Lung (tissue), 12 donors: Measurements from ENCODE around the gene UAP1L1. TPM values are rescaled to one million over a fixed set of nuclear protein-coding genes. Genes with fewer than 3 reads are reported as not detected.

Experiments used
- ATAC-seq: fragments of 200-7000 bp; cut with Tn5 transposase; one replicate; pipeline ENCODE4 v1.9.1; 2020; ENCODE audit warnings: moderate number of reproducible peaks; ENCODE audit not compliant: insufficient read depth, low FRiP score
- DNase-seq, 3 donors: peaks; one replicate each; pipeline ENCODE4 v3.0.0-alpha.2; 2013 to 2017
- H3K27ac ChIP-seq, 2 donors: one replicate each; pipeline ENCODE4 v1.5.1; 2013; ENCODE audit warnings: mild to moderate bottlenecking in 2 of 2, moderate library complexity in 2 of 2, control low read depth in 1 of 2, inconsistent platforms in 1 of 2, low read depth in 1 of 2, low read length in 1 of 2
- H3K27me3 ChIP-seq, 3 donors: one replicate each; pipeline ENCODE4 v1.5.1; 2013; ENCODE audit warnings: low read length in 2 of 3; ENCODE audit not compliant: control insufficient read depth in 3 of 3, insufficient read depth in 3 of 3
- H3K36me3 ChIP-seq, 4 donors: one replicate each; pipeline ENCODE4 v1.5.1; 2013; ENCODE audit warnings: low read length in 4 of 4, mild to moderate bottlenecking in 1 of 4, moderate library complexity in 1 of 4; ENCODE audit not compliant: control insufficient read depth in 4 of 4, insufficient read depth in 4 of 4
- H3K4me1 ChIP-seq, 5 donors: one replicate each; pipeline ENCODE4 v1.5.1; 2013; ENCODE audit warnings: low read length in 5 of 5, mild to moderate bottlenecking in 2 of 5, moderate library complexity in 1 of 5; ENCODE audit not compliant: control insufficient read depth in 5 of 5, insufficient read depth in 5 of 5
- H3K4me3 ChIP-seq: one replicate; pipeline ENCODE4 v1.5.1; 2013; ENCODE audit warnings: mild to moderate bottlenecking, control low read depth, moderate library complexity
- H3K9ac ChIP-seq, 2 donors: one replicate each; pipeline ENCODE4 v1.5.1; 2013; ENCODE audit warnings: low read length in 2 of 2, control low read depth in 1 of 2; ENCODE audit not compliant: insufficient read depth in 1 of 2
- H3K9me3 ChIP-seq, 4 donors: one replicate each; pipeline ENCODE4 v1.5.1; 2013; ENCODE audit warnings: low read length in 3 of 4, mild to moderate bottlenecking in 1 of 4, moderate library complexity in 1 of 4; ENCODE audit not compliant: control insufficient read depth in 4 of 4, insufficient read depth in 3 of 4
- WGBS, 2 donors: extraction: QIAGEN DNeasy Blood & Tissue Kit; methylation state at CpG; one replicate each; pipeline ENCODE4 v1.1.7; 2013; 5-methylcytosine and 5-hydroxymethylcytosine counted together
- polyA plus RNA-seq, 2 donors: library from polyadenylated mRNA; stranded (reverse); fragments of 200-250 nt; gene quantifications; one replicate each; pipeline ENCODE4 v1.2.1, GENCODE V29; 2013
- total RNA-seq, 2 donors: library from RNA; depleted of rRNA in 1 of 2; stranded (reverse); fragments of >200 nt in 1 of 2; gene quantifications; one replicate each; pipeline ENCODE4 v1.2.1, GENCODE V29; 2014 to 2021
- TF ChIP-seq, protein P1 (sequence below): IDR thresholded peaks from 2 replicates; pipeline ENCODE4 v1.5.1; 2012; ENCODE audit warnings: mild to moderate bottlenecking; ENCODE audit errors: control extremely low read depth, extremely low read depth
- donor health status: control.
- donor health status: control.
- donor health status: Bipolar disorder and iron deficiency.
- donor health status: healthy.
- donor health status: DM: yes; HTN: yes; CAD: no.

Gene UAP1L1
- total and polyA plus RNA-seq, 4 donors = 12.2 to 35.5 (median 17.1) TPM

DNA sequence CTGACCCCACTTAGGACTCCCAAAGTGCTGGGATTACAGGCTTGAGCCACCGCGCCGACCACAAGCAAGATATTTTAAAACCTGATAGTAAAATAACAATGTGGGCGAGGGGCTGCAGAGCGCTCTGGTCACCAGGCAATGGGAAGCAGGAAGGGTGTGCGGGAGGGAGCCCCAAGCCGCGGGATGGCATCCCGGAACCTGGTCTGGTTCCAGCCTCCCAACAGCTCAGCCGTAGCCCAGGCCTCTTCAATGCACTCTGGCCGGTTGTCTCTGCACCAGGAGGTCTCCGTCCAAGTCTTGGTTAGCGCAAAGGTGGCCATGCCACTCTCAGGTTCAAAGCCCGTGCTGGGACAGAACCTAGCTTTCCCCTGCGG, 694 bp upstream of the UAP1L1 start:
- H3K4me3 ChIP-seq = peak overlapping the region; percentile 10
- H3K36me3 ChIP-seq = peaks cover 0 to 27% (median 4%) of the 10 kb centered on the region in 4 donors
- peaks cover 0 to 16% (median 5%) of the 10 kb centered on the region in 5 donors for H3K4me1 ChIP-seq
- H3K27me3 ChIP-seq = peaks cover 0 to 11% (median 7%) of the 10 kb centered on the region in 3 donors
- TF ChIP-seq, protein P1, sequence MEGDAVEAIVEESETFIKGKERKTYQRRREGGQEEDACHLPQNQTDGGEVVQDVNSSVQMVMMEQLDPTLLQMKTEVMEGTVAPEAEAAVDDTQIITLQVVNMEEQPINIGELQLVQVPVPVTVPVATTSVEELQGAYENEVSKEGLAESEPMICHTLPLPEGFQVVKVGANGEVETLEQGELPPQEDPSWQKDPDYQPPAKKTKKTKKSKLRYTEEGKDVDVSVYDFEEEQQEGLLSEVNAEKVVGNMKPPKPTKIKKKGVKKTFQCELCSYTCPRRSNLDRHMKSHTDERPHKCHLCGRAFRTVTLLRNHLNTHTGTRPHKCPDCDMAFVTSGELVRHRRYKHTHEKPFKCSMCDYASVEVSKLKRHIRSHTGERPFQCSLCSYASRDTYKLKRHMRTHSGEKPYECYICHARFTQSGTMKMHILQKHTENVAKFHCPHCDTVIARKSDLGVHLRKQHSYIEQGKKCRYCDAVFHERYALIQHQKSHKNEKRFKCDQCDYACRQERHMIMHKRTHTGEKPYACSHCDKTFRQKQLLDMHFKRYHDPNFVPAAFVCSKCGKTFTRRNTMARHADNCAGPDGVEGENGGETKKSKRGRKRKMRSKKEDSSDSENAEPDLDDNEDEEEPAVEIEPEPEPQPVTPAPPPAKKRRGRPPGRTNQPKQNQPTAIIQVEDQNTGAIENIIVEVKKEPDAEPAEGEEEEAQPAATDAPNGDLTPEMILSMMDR = no peak
- H3K9ac ChIP-seq = no peak overlapping the region
- WGBS, 2 donors = 61 to 71% methylated on average over 15 of the region's 15 CpGs
- no peaks in the 10 kb centered on the region for H3K9me3 ChIP-seq
- no peak for DNase-seq
- no peak for ATAC-seq
- peak overlapping the region in 1 of 2 donors; percentile 78 for H3K27ac ChIP-seq

- Histone ChIP-seq H3K9me3 (no peaks in the 10 kb centered on the region), H3K36me3 (peaks cover 0 to 41% (median 4%) of the 10 kb centered on the region in 4 donors), H3K27ac (no peak overlapping the region), H3K4me3 (peak overlapping the region; percentile 84), H3K4me1 (peaks cover 0 to 16% (median 5%) of the 10 kb centered on the region in 5 donors), H3K9ac (no peak overlapping the region), H3K27me3 (peaks cover 0 to 11% (median 7%) of the 10 kb centered on the region in 3 donors)
- DNase-seq (no peak), ATAC-seq (peak; percentile 3)
- TF ChIP-seq, protein P1 = no peak
- 17 to 19% methylated on average over 61 to 76 of the region's 76 CpGs for WGBS, 2 donors
These were observed 709 bp downstream of the UAP1L1 start for GRCh38 chr9:137077758-137078693.

DNA sequence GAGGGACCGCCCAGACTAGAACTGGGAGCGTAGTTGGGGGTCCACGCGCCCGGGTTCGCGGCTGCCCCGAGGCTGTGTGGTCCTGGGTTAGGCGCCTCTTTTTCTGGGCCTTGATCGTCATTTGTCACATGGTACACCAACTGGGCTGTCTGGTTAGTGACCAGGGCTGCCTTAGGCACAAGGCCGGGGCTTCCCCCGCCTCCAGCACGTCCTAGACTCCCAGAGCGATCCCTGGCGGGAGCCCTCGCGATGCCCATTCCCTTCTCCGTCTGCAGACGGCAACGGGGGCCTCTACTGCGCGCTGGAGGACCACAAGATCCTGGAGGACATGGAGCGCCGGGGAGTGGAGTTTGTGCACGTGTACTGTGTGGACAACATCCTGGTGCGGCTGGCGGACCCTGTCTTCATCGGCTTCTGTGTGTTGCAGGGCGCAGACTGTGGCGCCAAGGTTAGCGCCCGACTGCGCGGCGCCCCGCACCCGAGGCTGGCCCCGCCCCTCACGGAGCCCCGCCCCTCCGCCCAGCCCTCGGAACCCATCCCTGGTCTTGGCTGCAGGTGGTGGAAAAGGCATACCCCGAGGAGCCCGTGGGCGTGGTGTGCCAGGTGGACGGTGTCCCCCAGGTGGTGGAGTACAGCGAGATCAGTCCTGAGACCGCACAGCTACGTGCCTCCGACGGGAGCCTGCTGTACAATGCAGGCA, 1.5 kb downstream of the UAP1L1 start:
- 77 to 79% methylated on average over 37 to 51 of the region's 51 CpGs for WGBS, 2 donors
- Histone ChIP-seq H3K4me3 (no peak overlapping the region), H3K9ac (no peak overlapping the region), H3K36me3 (peaks cover 0 to 48% (median 4%) of the 10 kb centered on the region in 4 donors), H3K27ac (no peak overlapping the region), H3K9me3 (no peaks in the 10 kb centered on the region), H3K27me3 (peaks cover 0 to 11% (median 7%) of the 10 kb centered on the region in 3 donors), H3K4me1 (peaks cover 0 to 16% (median 5%) of the 10 kb centered on the region in 5 donors)
- TF ChIP-seq, protein P1 = no peak
- DNase-seq = no peak
- no peak for ATAC-seq
